HG02885 (cell line): Measurements from ENCODE around the gene MMP26.
"Not testable (repeated sequence)": the region's sequence is repeated elsewhere in the genome, so short reads cannot be mapped to it uniquely, and the experiment has no call there.

Experiments used
- ATAC-seq: cut with Tn5 transposase; IDR thresholded peaks from one replicate; pipeline ENCODE4 v1.9.1; 2021; ENCODE audit warnings: mild to moderate bottlenecking; ENCODE audit not compliant: unreplicated experiment, poor library complexity

The MMP26 gene

DNA sequence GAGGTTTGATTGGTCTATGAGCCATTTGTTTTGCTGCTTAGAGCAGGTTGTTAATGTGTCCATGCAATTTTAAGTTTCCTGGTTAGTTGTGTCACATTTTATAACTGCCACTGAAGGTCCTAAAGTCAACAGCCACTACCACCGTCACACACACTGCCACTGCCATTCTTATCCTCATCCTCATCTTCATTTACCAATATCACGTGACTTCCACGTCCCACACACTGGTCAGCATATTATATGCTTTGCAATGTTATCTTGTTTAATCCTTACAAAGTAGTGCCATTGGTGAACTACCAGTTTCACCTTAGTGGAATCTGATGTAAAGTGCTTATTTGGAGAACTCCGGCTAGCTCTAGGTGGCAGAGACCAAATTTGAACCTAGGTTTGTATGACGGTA, 9.7 kb downstream of the MMP26 start:
- ATAC-seq: no peak

DNA sequence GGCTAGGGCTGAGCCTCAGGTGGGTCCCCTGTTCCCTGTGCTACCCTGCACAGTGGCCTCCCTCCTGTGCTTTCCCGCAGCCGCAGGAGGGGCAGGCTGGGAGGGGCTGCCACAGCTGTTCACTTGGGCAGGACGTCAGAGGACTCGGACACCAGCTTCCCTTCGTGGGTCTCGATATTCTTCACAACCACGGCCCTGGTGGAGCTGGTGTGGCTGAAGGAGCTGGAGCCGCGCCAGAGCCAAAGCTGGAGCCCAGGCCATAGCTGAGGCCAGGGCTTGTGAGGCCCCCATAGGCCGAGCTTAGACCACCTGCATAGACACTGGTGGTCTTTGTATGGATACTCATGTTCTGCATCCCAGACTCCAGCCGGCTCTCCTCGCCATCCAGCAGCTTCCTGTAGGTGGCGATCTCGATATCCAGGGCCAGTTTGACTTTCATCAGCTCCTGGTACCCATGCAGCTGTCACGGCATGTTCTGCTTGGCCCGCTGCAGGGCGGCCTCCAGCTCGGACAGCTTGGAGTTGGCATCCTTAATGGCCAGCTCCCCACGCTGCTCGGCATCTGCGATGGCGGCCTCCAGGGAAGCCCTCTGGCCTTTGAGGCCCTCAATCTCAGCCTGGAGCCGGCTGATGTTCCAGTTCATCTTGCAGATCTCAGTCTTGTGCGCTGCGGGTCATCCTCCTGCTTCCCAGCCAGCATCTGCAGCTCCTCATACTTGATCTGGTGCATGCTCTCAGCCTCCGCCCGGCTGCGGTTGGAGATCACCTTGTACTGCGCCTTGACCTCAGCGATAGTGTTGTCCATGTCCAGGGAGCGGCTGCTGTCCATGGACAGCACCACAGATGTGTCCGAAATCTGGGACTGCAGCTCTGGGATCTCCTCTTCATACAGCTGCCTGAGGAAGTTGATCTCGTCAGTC, 18.3 kb downstream of the MMP26 start:
- not testable (repeated sequence) for ATAC-seq

DNA sequence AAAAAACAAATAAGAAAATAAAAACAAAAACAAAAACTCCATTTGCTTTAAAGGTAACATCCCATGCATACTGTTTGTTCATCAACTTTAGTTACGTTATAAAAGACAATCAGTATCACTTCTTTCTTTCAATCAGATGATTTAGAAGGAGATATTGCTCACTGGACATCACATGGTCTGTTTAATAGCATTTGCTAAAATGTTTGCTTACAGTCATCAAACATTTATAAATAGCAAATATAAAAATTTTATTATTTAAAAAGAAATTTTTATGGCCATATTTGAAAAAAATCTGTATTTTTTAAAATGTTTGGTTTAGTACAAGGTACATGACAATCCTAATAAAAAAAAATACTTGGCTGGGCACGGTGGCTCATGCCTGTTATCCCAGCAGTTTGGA, 22.6 kb downstream of the MMP26 start:
- no peak for ATAC-seq

DNA sequence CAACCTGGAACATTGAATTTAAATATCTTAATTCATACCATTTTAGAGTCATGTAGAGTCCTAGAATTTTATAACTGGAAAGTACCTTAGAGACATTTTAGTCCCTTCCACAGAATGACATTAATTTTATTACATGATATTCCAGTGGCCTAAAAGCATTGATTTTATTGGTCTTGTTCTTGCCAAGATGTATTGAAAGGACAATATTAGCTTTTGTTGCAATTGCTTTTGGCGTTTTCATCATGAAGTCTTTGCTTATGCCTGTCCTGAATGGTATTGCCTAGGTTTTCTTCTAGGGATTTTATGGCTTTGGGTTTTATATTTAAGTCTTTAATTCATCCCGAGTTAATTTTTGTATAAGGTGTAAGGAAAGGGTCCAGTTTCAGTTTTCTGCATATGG, 36.2 kb downstream of the MMP26 start:
- no peak for ATAC-seq

DNA sequence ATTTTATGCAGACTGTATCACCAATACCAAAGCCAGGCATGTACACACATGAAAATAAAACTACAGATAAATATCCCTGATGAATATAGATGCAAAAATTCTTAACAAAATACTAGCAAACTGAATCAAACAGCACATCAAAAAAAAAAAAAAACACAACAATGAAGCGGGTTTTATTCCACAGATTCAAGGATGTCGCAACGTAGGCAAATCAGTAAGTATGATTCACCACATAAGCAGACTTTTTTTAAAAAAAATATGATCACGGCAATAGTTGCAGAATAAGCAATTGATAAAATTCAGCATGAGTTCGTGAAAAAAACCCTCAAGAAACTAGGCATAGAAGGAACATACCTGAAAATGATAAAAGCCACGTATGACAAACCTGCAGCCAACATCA, 43.9 kb downstream of the MMP26 start:
- ATAC-seq: no peak

DNA sequence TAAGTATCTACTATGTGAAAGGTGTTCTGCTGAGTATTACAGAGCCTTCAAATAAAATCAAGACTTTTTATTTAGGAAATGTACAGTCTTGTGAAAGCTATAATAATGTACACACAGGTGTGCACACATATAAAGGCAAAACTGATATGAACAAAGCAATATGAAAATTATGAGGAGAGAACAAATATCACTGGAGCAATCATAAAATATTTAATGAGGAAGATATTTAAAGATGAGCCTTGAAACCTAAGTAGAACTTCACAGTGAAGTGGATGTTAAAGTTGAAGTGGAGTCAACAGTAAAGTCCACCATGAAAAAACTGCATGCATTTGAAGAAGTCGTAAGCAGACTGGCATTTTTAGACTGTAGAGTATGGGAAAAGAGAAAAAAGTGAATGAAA, 46.6 kb downstream of the MMP26 start:
- no peak for ATAC-seq
